CD4-positive, alpha-beta T cell treated with Interleukin-10 for 1 hour (primary cell): ENCODE data around the gene RPL38.

ENCODE experiments used
- DNase-seq: peaks from one replicate; pipeline ENCODE4 v3.0.0-alpha.2; 2020

The RPL38 gene

GRCh38 chr17:74230896-74231295 is 27.4 kb downstream of the RPL38 start:
- no peak for DNase-seq

- no peak for DNase-seq
Measured at GRCh38 chr17:74231928-74232907, 28.7 kb downstream of the RPL38 start.

GRCh38 chr17:74233937-74234336 is 30.5 kb downstream of the RPL38 start:
- DNase-seq = no peak

GRCh38 chr17:74234486-74234885 is 31.0 kb downstream of the RPL38 start:
- DNase-seq = no peak

GRCh38 chr17:74235040-74235581 is 31.6 kb downstream of the RPL38 start:
- no peak for DNase-seq

- no peak for DNase-seq
Measured at GRCh38 chr17:74235911-74236371, 32.5 kb downstream of the RPL38 start.

- no peak for DNase-seq
Measured at GRCh38 chr17:74237321-74237720, 33.8 kb downstream of the RPL38 start.

- no peak for DNase-seq
Measured at GRCh38 chr17:74239172-74239571, 35.7 kb downstream of the RPL38 start.

GRCh38 chr17:74240618-74241205 is 37.2 kb downstream of the RPL38 start:
- DNase-seq = no peak

- DNase-seq = no peak
Measured at GRCh38 chr17:74241431-74241830, 38.0 kb downstream of the RPL38 start.

- DNase-seq = no peak
Measured at GRCh38 chr17:74241847-74242246, 38.4 kb downstream of the RPL38 start.

GRCh38 chr17:74243013-74243755 is 39.7 kb downstream of the RPL38 start:
- no peak for DNase-seq

GRCh38 chr17:74244128-74244527 is 40.6 kb downstream of the RPL38 start:
- no peak for DNase-seq

GRCh38 chr17:74244548-74244947 is 41.1 kb downstream of the RPL38 start:
- DNase-seq = no peak

GRCh38 chr17:74245145-74245831 is 41.8 kb downstream of the RPL38 start:
- DNase-seq = no peak

GRCh38 chr17:74245871-74246270 is 42.4 kb downstream of the RPL38 start:
- DNase-seq = no peak

GRCh38 chr17:74249590-74250270 is 46.3 kb downstream of the RPL38 start:
- no peak for DNase-seq

GRCh38 chr17:74250324-74250995 is 47.0 kb downstream of the RPL38 start:
- DNase-seq = no peak

GRCh38 chr17:74251051-74251450 is 47.6 kb downstream of the RPL38 start:
- DNase-seq = no peak

- DNase-seq = no peak
Measured at GRCh38 chr17:74251569-74251968, 48.1 kb downstream of the RPL38 start.

GRCh38 chr17:74252211-74252610 is 48.7 kb downstream of the RPL38 start:
- no peak for DNase-seq
